Measurements from ENCODE around the gene CTNNA3.

DNA sequence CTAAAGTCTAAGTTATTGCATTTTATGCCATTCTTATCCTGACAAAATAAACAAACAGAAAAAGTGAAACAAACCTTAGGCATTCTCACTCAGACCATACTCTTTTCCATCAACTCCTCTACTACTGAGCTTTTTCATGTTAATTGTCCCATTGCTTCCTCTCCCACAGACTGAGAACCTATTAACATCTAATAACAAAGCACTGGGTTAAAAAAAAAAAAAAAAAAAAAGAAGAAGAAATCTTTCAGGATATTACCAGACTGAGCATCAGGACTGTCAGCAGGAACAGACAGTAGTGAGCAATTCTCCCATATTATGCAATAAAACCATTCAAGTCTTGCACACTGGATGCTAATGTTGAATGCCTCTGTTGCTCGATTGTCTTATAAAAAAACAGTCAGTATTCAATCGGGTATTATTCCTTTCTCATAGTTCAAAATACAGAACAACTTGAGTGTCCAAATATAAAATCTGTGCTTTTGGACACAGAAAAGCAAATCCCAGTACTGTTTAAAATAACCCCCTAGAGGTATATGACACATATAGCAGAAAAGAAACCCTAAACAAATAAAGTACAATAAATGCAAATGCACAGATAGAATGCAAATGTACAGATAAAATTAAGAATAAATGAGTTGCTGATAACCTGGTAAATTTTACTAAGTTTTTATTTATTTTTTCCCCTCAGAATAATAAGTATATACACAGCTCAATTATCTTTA, 1301.5 kb downstream of the CTNNA3 start:
- TF ChIP-seq, protein P1, sequence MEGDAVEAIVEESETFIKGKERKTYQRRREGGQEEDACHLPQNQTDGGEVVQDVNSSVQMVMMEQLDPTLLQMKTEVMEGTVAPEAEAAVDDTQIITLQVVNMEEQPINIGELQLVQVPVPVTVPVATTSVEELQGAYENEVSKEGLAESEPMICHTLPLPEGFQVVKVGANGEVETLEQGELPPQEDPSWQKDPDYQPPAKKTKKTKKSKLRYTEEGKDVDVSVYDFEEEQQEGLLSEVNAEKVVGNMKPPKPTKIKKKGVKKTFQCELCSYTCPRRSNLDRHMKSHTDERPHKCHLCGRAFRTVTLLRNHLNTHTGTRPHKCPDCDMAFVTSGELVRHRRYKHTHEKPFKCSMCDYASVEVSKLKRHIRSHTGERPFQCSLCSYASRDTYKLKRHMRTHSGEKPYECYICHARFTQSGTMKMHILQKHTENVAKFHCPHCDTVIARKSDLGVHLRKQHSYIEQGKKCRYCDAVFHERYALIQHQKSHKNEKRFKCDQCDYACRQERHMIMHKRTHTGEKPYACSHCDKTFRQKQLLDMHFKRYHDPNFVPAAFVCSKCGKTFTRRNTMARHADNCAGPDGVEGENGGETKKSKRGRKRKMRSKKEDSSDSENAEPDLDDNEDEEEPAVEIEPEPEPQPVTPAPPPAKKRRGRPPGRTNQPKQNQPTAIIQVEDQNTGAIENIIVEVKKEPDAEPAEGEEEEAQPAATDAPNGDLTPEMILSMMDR (IDR thresholded peaks at IDR 0.05; ENCODE audit: insufficient read depth, low read length, poor library complexity, severe bottlenecking) = no peak
- TF ChIP-seq EZH2phosphoT487 (conservative IDR thresholded peaks at IDR 0.05; ENCODE audit: low read length) = no peak
